DMS 273 treated with DMSO at 0.1 percent for 48 hours (cell line): ENCODE measurements around the gene C10orf67.
"Not testable (repeated sequence)": the region's sequence is repeated elsewhere in the genome, so short reads cannot be mapped to it uniquely, and the experiment has no call there.

Experiments
- DNase-seq: peaks from one replicate; lab custom pipeline; 2025; lab: John Stamatoyannopoulos, UW

Gene C10orf67

GRCh38 chr10:23322082-23322481 is 22.5 kb downstream of the C10orf67 start:
- no peak for DNase-seq

- DNase-seq: no peak
Measured at GRCh38 chr10:23319835-23320234, 24.8 kb downstream of the C10orf67 start.

GRCh38 chr10:23318359-23318758 is 26.2 kb downstream of the C10orf67 start:
- DNase-seq: no peak

GRCh38 chr10:23317416-23317815 is 27.2 kb downstream of the C10orf67 start:
- no peak for DNase-seq

GRCh38 chr10:23316406-23316805 is 28.2 kb downstream of the C10orf67 start:
- DNase-seq: no peak

GRCh38 chr10:23315966-23316365 is 28.6 kb downstream of the C10orf67 start:
- DNase-seq: no peak

GRCh38 chr10:23314835-23315239 is 29.8 kb downstream of the C10orf67 start:
- no peak for DNase-seq

- DNase-seq: no peak
Measured at GRCh38 chr10:23311034-23311433, 33.6 kb downstream of the C10orf67 start.

GRCh38 chr10:23310404-23310803 is 34.2 kb downstream of the C10orf67 start:
- DNase-seq: no peak

- DNase-seq: not testable (repeated sequence)
Measured at GRCh38 chr10:23299961-23300360, 44.6 kb downstream of the C10orf67 start.

GRCh38 chr10:23294638-23295247 is 49.9 kb downstream of the C10orf67 start:
- DNase-seq: no peak

- no peak for DNase-seq
Measured at GRCh38 chr10:23293973-23294590, 50.5 kb downstream of the C10orf67 start.

- no peak for DNase-seq
Measured at GRCh38 chr10:23293145-23293724, 51.4 kb downstream of the C10orf67 start.

GRCh38 chr10:23291551-23292334 is 52.9 kb downstream of the C10orf67 start:
- no peak for DNase-seq

- DNase-seq: no peak
Measured at GRCh38 chr10:23284674-23285335, 59.8 kb downstream of the C10orf67 start.

GRCh38 chr10:23284155-23284554 is 60.4 kb downstream of the C10orf67 start:
- DNase-seq: no peak

- no peak for DNase-seq
Measured at GRCh38 chr10:23283680-23284079, 60.9 kb downstream of the C10orf67 start.

GRCh38 chr10:23281044-23281433 is 63.6 kb downstream of the C10orf67 start:
- DNase-seq: no peak

GRCh38 chr10:23280419-23281043 is 64.1 kb downstream of the C10orf67 start:
- no peak for DNase-seq

- no peak for DNase-seq
Measured at GRCh38 chr10:23275355-23275754, 69.2 kb downstream of the C10orf67 start.

GRCh38 chr10:23274179-23274578 is 70.4 kb downstream of the C10orf67 start:
- DNase-seq: not testable (repeated sequence)

- DNase-seq: no peak
Measured at GRCh38 chr10:23270531-23270930, 74.1 kb downstream of the C10orf67 start.
